ENCODE data around the gene SFXN5. TPM values are rescaled to one million over a fixed set of nuclear protein-coding genes. Genes with fewer than 3 reads are reported as not detected.

The SFXN5 gene
- polyA plus RNA-seq, 3 donors: 5.9 to 28.6 (median 9.5) TPM

GRCh38 chr2:72944804-72945449, 126.6 kb downstream of the SFXN5 start:
- intact Hi-C loops (cut with micrococcal nuclease): no loop called here
- Histone ChIP-seq H3K36me3 (replicated peaks in 1 of 2; ENCODE audit: control insufficient read depth in 1 of 2, insufficient read depth in 2 of 2, low read length in 2 of 2) (peaks cover 26 to 42% of the 10 kb centered on the region in 2 donors), H3K4me3 (replicated peaks in 1 of 3; ENCODE audit: low read depth in 2 of 3, low read length in 3 of 3) (no peak overlapping the region), H3K4me1 (ENCODE audit: control insufficient read depth in 1 of 2, insufficient read depth in 2 of 2, low read length in 2 of 2) (peaks cover 10 to 14% of the 10 kb centered on the region in 2 donors), H4K20me1 (ENCODE audit: insufficient read depth, low read length) (no peaks in the 10 kb centered on the region), H3K9me3 (replicated peaks in 1 of 2; ENCODE audit: control insufficient read depth in 1 of 2, insufficient read depth in 1 of 2, low read length in 2 of 2) (no peaks in the 10 kb centered on the region), H3K27ac (ENCODE audit: low read depth in 1 of 2, low read length in 2 of 2) (no peak overlapping the region), H3K9ac (ENCODE audit: insufficient read depth, low read length, poor library complexity, severe bottlenecking) (no peak overlapping the region), H3K27me3 (ENCODE audit: control insufficient read depth in 2 of 2, insufficient read depth in 2 of 2, low read length in 2 of 2) (no peaks in the 10 kb centered on the region), H3K79me2 (ENCODE audit: insufficient read depth, low read length) (no peaks in the 10 kb centered on the region), H2AFZ (ENCODE audit: insufficient read depth, low read depth, low read length, poor library complexity, severe bottlenecking) (no peak overlapping the region), H3K4me2 (replicated peaks; ENCODE audit: extremely low read depth, low read length, poor library complexity, severe bottlenecking) (no peak overlapping the region)
- Mint-ChIP-seq H3K36me3 (peaks cover 60 to 84% of the 10 kb centered on the region in 2 donors), H3K4me3 (no peak overlapping the region), H3K27ac (peak overlapping the region in 2 of 7 donors; percentile 31 to 34), H3K27me3 (ENCODE audit: low read depth in 3 of 3) (peaks cover 2 to 6% (median 4%) of the 10 kb centered on the region in 3 donors), H3K9me3 (no peaks in the 10 kb centered on the region), H3K4me1 (peaks cover 14% of the 10 kb centered on the region)
- DNase-seq: no peak
- 100% methylated on average over 7 of the region's 16 CpGs for WGBS (ENCODE audit: insufficient coverage)
- no peak for TF ChIP-seq CTCF (IDR thresholded peaks at IDR 0.05)

GRCh38 chr2:72943540-72944395, 127.7 kb downstream of the SFXN5 start:
- no peaks in the 10 kb centered on the region for H3K27me3 ChIP-seq (ENCODE audit: control insufficient read depth in 2 of 2, insufficient read depth in 2 of 2, low read length in 2 of 2)
- Mint-ChIP-seq H3K9me3 (no peaks in the 10 kb centered on the region), H3K27me3 (ENCODE audit: low read depth in 3 of 3) (peaks cover 1 to 4% (median 4%) of the 10 kb centered on the region in 3 donors), H3K4me3 (no peak overlapping the region), H3K4me1 (peaks cover 14% of the 10 kb centered on the region), H3K36me3 (peaks cover 60 to 82% of the 10 kb centered on the region in 2 donors), H3K27ac (peak overlapping the region in 1 of 7 donors; percentile 37)
- H3K79me2 ChIP-seq (ENCODE audit: insufficient read depth, low read length): no peaks in the 10 kb centered on the region
- H3K9me3 ChIP-seq (replicated peaks in 1 of 2; ENCODE audit: control insufficient read depth in 1 of 2, insufficient read depth in 1 of 2, low read length in 2 of 2): no peaks in the 10 kb centered on the region
- H3K9ac ChIP-seq (ENCODE audit: insufficient read depth, low read length, poor library complexity, severe bottlenecking): no peak overlapping the region
- H3K4me3 ChIP-seq (replicated peaks in 1 of 3; ENCODE audit: low read depth in 2 of 3, low read length in 3 of 3): no peak overlapping the region
- peaks cover 26 to 42% of the 10 kb centered on the region in 2 donors for H3K36me3 ChIP-seq (replicated peaks in 1 of 2; ENCODE audit: control insufficient read depth in 1 of 2, insufficient read depth in 2 of 2, low read length in 2 of 2)
- H3K4me1 ChIP-seq (ENCODE audit: control insufficient read depth in 1 of 2, insufficient read depth in 2 of 2, low read length in 2 of 2): peaks cover 10 to 14% of the 10 kb centered on the region in 2 donors
- intact Hi-C loops (cut with micrococcal nuclease): no loop called here
- WGBS (ENCODE audit: insufficient coverage): 98% methylated on average over 6 of the region's 7 CpGs
- H2AFZ ChIP-seq (ENCODE audit: insufficient read depth, low read depth, low read length, poor library complexity, severe bottlenecking): no peak overlapping the region
- H3K4me2 ChIP-seq (replicated peaks; ENCODE audit: extremely low read depth, low read length, poor library complexity, severe bottlenecking): no peak overlapping the region
- DNase-seq: no peak
- H4K20me1 ChIP-seq (ENCODE audit: insufficient read depth, low read length): no peaks in the 10 kb centered on the region
- no peak overlapping the region for H3K27ac ChIP-seq (ENCODE audit: low read depth in 1 of 2, low read length in 2 of 2)
- TF ChIP-seq CTCF (IDR thresholded peaks at IDR 0.05): no peak
